Neural progenitor cell (in vitro differentiated cells): ENCODE measurements around the gene TSEN54. TPM values are rescaled to one million over a fixed set of nuclear protein-coding genes. Genes with fewer than 3 reads are reported as not detected.

ENCODE experiments used
- DNase-seq: peaks from one replicate; pipeline ENCODE4 v3.0.0-alpha.2; 2016; ENCODE audit warnings: low spot score
- H2AFZ ChIP-seq: fragments of 200-600 bp; sonication (generic); replicated peaks from 2 replicates; pipeline ENCODE4 v1.6.1; 2016; ENCODE audit warnings: antibody characterized with exemption
- H3F3A ChIP-seq: fragments of 200-600 bp; sonication (generic); 2 replicates; pipeline ENCODE4 v1.6.1; 2016; ENCODE audit warnings: antibody characterized with exemption, low read depth
- H3K27ac ChIP-seq: fragments of 200-600 bp; sonication (generic); 2 replicates; pipeline ENCODE4 v1.5.1; 2016; ENCODE audit warnings: mild to moderate bottlenecking
- H3K27me3 ChIP-seq: fragments of 200-600 bp; sonication (generic); 2 replicates; pipeline ENCODE4 v1.6.1; 2016; ENCODE audit warnings: mild to moderate bottlenecking, moderate library complexity
- H3K36me3 ChIP-seq: fragments of 200-600 bp; sonication (generic); 2 replicates; pipeline ENCODE4 v1.5.1; 2016
- H3K4me1 ChIP-seq: fragments of 200-600 bp; sonication (generic); 2 replicates; pipeline ENCODE4 v1.6.1; 2016; ENCODE audit warnings: mixed run types
- H3K4me2 ChIP-seq: fragments of 200-600 bp; sonication (generic); 2 replicates; pipeline ENCODE4 v1.6.1; 2016
- H3K4me3 ChIP-seq: fragments of 200-600 bp; sonication (generic); 2 replicates; pipeline ENCODE4 v1.5.1; 2016
- H3K79me2 ChIP-seq: fragments of 200-600 bp; sonication (generic); 2 replicates; pipeline ENCODE4 v1.6.1; 2016; ENCODE audit warnings: low read depth
- H3K9ac ChIP-seq: fragments of 200-600 bp; sonication (generic); 2 replicates; pipeline ENCODE4 v1.6.1; 2016
- H3K9me3 ChIP-seq: fragments of 200-600 bp; sonication (generic); 2 replicates; pipeline ENCODE4 v1.5.1; 2016; ENCODE audit warnings: low read depth
- H4K20me1 ChIP-seq: fragments of 200-600 bp; sonication (generic); 2 replicates; pipeline ENCODE4 v1.6.1; 2016; ENCODE audit warnings: low read depth
- H3K27ac Mint-ChIP-seq: 3 replicates; pipeline ENCODE4 v1.8.0; 2021; ENCODE audit warnings: mixed read lengths
- H3K27me3 Mint-ChIP-seq: 2 replicates; pipeline ENCODE4 v1.8.0; 2022; ENCODE audit warnings: low read depth, mild to moderate bottlenecking, inconsistent platforms, moderate library complexity, mixed read lengths; ENCODE audit not compliant: insufficient read depth
- H3K36me3 Mint-ChIP-seq: 3 replicates; pipeline ENCODE4 v1.8.0; 2021; ENCODE audit warnings: mixed read lengths
- H3K4me1 Mint-ChIP-seq: 3 replicates; pipeline ENCODE4 v1.8.0; 2021; ENCODE audit warnings: mixed read lengths
- H3K4me3 Mint-ChIP-seq: 3 replicates; pipeline ENCODE4 v1.8.0; 2021; ENCODE audit warnings: mild to moderate bottlenecking, moderate library complexity, mixed read lengths
- H3K9me3 Mint-ChIP-seq: 3 replicates; pipeline ENCODE4 v1.8.0; 2020; ENCODE audit warnings: mixed read lengths
- EZH2 ChIP-seq: fragments of 200-600 bp; sonication (generic); IDR thresholded peaks from 2 replicates; pipeline ENCODE4 v1.6.1; 2017; ENCODE audit warnings: antibody characterized with exemption, mild to moderate bottlenecking, moderate library complexity
- EZH2phosphoT487 ChIP-seq: fragments of 200-600 bp; sonication (generic); IDR thresholded peaks from 2 replicates; pipeline ENCODE4 v1.6.1; 2017; ENCODE audit warnings: antibody characterized with exemption
- total RNA-seq: library from RNA; depleted of rRNA; stranded (reverse); fragments of >200 nt; gene quantifications from 2 replicates; pipeline ENCODE4 v1.2.3, GENCODE V29; 2015; ENCODE audit warnings: low replicate concordance
- TF ChIP-seq, protein P1 (sequence below): fragments of 200-600 bp; sonication (generic); IDR thresholded peaks from 2 replicates; pipeline ENCODE4 v1.5.1; 2017; ENCODE audit warnings: antibody characterized with exemption, mild to moderate bottlenecking

TSEN54 gene
- total RNA-seq, 1 donor from 2014 or later = 20.5 TPM

DNA sequence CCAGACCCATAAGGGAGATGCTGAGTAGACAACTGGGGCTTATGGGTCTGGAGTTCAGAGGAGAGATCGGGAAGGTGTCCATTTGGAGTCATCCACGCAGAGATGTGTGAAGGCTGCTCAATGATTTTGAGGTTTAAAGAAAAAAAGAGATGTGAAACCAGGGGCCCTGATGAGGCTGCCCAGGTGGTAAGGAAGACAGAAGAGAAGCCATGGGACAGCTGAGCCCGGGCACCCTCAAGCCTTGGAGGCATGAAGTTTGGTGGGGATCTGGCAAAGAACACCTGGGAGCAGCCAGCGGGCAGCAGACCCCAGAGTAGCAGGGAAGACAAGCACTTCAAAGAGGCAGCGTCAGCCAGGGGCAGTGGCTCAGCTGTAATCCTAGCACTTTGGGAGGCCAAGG lies 50.5 kb downstream of the TSEN54 start:
- no peaks in the 10 kb centered on the region for H3K27me3 Mint-ChIP-seq
- no peaks in the 10 kb centered on the region for H3K36me3 Mint-ChIP-seq
- H3K27ac Mint-ChIP-seq = peak overlapping the region; percentile 53
- Histone ChIP-seq H3K27ac (no peak overlapping the region), H3K4me1 (no peaks in the 10 kb centered on the region), H3K4me3 (no peak overlapping the region), H3K9me3 (no peaks in the 10 kb centered on the region), H4K20me1 (no peaks in the 10 kb centered on the region), H3K79me2 (no peaks in the 10 kb centered on the region), H3K4me2 (no peak overlapping the region), H3K9ac (no peak overlapping the region), H2AFZ (no peak overlapping the region), H3F3A (no peaks in the 10 kb centered on the region), H3K36me3 (no peaks in the 10 kb centered on the region), H3K27me3 (no peaks in the 10 kb centered on the region)
- TF ChIP-seq EZH2phosphoT487 = no peak
- TF ChIP-seq EZH2 = no peak
- TF ChIP-seq, protein P1, sequence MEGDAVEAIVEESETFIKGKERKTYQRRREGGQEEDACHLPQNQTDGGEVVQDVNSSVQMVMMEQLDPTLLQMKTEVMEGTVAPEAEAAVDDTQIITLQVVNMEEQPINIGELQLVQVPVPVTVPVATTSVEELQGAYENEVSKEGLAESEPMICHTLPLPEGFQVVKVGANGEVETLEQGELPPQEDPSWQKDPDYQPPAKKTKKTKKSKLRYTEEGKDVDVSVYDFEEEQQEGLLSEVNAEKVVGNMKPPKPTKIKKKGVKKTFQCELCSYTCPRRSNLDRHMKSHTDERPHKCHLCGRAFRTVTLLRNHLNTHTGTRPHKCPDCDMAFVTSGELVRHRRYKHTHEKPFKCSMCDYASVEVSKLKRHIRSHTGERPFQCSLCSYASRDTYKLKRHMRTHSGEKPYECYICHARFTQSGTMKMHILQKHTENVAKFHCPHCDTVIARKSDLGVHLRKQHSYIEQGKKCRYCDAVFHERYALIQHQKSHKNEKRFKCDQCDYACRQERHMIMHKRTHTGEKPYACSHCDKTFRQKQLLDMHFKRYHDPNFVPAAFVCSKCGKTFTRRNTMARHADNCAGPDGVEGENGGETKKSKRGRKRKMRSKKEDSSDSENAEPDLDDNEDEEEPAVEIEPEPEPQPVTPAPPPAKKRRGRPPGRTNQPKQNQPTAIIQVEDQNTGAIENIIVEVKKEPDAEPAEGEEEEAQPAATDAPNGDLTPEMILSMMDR = no peak
- no peak overlapping the region for H3K4me3 Mint-ChIP-seq
- H3K9me3 Mint-ChIP-seq = no peaks in the 10 kb centered on the region
- DNase-seq = no peak
- H3K4me1 Mint-ChIP-seq = peaks cover 16% of the 10 kb centered on the region

DNA sequence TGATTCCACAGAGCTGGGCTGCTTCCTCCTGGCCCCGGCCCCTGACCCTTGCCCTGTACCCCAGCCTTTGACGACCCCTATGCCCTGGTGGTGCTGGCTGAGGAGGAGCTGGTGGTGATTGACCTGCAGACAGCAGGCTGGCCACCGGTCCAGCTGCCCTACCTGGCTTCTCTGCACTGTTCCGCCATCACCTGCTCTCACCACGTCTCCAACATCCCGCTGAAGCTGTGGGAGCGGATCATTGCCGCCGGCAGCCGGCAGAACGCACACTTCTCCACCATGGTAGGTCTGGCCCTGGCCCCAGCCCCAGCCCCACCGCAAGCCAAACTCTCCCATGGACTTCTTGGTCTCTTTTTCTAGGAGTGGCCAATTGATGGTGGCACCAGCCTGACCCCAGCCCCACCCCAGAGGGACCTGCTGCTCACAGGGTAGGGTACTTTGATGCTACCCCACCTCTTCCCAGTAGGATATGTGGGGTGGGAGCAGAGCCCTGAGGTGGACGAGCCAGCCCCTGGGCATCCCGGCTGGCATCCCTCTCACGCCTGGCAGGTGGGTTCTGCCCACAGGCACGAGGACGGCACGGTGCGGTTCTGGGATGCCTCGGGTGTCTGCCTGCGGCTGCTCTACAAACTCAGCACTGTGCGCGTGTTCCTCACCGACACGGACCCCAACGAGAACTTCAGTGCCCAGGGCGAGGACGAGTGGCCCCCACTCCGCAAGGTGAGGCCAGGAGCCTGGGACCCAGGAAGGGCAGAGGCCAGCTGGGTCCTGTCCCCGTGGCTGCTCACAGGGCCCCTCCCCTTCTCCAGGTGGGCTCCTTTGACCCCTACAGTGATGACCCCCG lies 52.3 kb downstream of the TSEN54 start:
- Histone ChIP-seq H3K36me3 (no peaks in the 10 kb centered on the region), H3K79me2 (no peaks in the 10 kb centered on the region), H3K27me3 (no peaks in the 10 kb centered on the region), H3K4me3 (no peak overlapping the region), H3K4me1 (no peaks in the 10 kb centered on the region), H4K20me1 (no peaks in the 10 kb centered on the region), H3K9ac (no peak overlapping the region), H2AFZ (no peak overlapping the region), H3F3A (no peaks in the 10 kb centered on the region), H3K4me2 (no peak overlapping the region), H3K27ac (no peak overlapping the region), H3K9me3 (no peaks in the 10 kb centered on the region)
- Mint-ChIP-seq H3K27ac (no peak overlapping the region), H3K27me3 (no peaks in the 10 kb centered on the region), H3K9me3 (no peaks in the 10 kb centered on the region), H3K4me1 (peaks cover 16% of the 10 kb centered on the region), H3K4me3 (no peak overlapping the region), H3K36me3 (no peaks in the 10 kb centered on the region)
- DNase-seq = no peak
- TF ChIP-seq, protein P1 = no peak
- TF ChIP-seq EZH2 (no peak), EZH2phosphoT487 (no peak)

DNA sequence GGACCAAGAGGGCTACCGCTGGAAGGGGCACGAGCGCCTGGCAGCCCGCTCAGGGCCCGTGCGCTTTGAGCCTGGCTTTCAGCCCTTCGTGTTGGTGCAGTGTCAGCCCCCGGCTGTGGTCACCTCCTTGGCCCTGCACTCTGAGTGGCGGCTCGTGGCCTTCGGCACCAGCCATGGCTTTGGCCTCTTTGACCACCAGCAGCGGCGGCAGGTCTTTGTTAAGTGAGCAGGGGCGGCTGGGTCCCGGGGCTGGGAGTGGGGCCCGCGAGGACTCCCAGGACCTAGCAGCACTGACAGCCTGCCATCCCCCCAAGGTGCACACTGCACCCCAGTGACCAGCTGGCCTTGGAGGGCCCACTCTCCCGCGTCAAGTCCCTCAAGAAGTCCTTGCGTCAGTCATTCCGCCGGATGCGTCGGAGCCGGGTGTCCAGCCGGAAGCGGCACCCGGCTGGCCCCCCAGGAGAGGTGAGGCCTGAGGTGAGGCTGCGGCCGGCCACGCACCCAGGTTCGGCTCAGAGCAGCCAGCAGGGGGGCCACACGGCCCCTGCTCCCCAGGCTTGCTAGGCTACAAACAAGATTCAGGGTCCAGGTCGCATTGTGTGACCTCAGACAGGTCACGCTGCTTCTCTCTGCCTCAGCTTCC lies 53.8 kb downstream of the TSEN54 start:
- H4K20me1 ChIP-seq = no peaks in the 10 kb centered on the region
- H3K27ac Mint-ChIP-seq = no peak overlapping the region
- H3F3A ChIP-seq = no peaks in the 10 kb centered on the region
- H3K9me3 ChIP-seq = no peaks in the 10 kb centered on the region
- H3K27me3 Mint-ChIP-seq = no peaks in the 10 kb centered on the region
- no peak overlapping the region for H3K9ac ChIP-seq
- H3K36me3 ChIP-seq = no peaks in the 10 kb centered on the region
- no peaks in the 10 kb centered on the region for H3K9me3 Mint-ChIP-seq
- H3K79me2 ChIP-seq = no peaks in the 10 kb centered on the region
- no peaks in the 10 kb centered on the region for H3K27me3 ChIP-seq
- H3K4me2 ChIP-seq = no peak overlapping the region
- no peak overlapping the region for H3K27ac ChIP-seq
- no peaks in the 10 kb centered on the region for H3K4me1 ChIP-seq
- DNase-seq = no peak
- TF ChIP-seq, protein P1 = no peak
- TF ChIP-seq EZH2phosphoT487 = no peak
- no peak overlapping the region for H3K4me3 Mint-ChIP-seq
- no peaks in the 10 kb centered on the region for H3K36me3 Mint-ChIP-seq
- H3K4me3 ChIP-seq = no peak overlapping the region
- peaks cover 16% of the 10 kb centered on the region for H3K4me1 Mint-ChIP-seq
- H2AFZ ChIP-seq = no peak overlapping the region
